ENCODE measurements around the gene ZFP14.
"Not testable (repeated sequence)": the region's sequence is repeated elsewhere in the genome, so short reads cannot be mapped to it uniquely, and the experiment has no call there.

GRCh38 chr19:36326649-36327048, 52.4 kb downstream of the ZFP14 start:
- not testable (repeated sequence) for TF ChIP-seq POLR2A, POLR2AphosphoS5 (IDR thresholded peaks at IDR 0.05)
- TF ChIP-seq, protein P1, sequence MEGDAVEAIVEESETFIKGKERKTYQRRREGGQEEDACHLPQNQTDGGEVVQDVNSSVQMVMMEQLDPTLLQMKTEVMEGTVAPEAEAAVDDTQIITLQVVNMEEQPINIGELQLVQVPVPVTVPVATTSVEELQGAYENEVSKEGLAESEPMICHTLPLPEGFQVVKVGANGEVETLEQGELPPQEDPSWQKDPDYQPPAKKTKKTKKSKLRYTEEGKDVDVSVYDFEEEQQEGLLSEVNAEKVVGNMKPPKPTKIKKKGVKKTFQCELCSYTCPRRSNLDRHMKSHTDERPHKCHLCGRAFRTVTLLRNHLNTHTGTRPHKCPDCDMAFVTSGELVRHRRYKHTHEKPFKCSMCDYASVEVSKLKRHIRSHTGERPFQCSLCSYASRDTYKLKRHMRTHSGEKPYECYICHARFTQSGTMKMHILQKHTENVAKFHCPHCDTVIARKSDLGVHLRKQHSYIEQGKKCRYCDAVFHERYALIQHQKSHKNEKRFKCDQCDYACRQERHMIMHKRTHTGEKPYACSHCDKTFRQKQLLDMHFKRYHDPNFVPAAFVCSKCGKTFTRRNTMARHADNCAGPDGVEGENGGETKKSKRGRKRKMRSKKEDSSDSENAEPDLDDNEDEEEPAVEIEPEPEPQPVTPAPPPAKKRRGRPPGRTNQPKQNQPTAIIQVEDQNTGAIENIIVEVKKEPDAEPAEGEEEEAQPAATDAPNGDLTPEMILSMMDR (IDR thresholded peaks at IDR 0.05): not testable (repeated sequence)

All from suprapubic skin (tissue), 4 donors.